GM13977 (cell line): ENCODE measurements around the gene EPYC.

Experiments
- DNase-seq: peaks from one replicate; pipeline ENCODE4 v3.0.0; 2012; ENCODE audit warnings: low spot score
- CTCF ChIP-seq: IDR thresholded peaks from 2 replicates; pipeline ENCODE4 v1.5.1; 2012; ENCODE audit warnings: mild to moderate bottlenecking, control low read depth; ENCODE audit not compliant: insufficient read depth; ENCODE audit errors: extremely low read depth, missing control alignments
- in situ Hi-C: fragments of 300-500 bp; cut with MboI; formaldehyde crosslinking; loops from one replicate; pipeline ENCODE4 v1.12.0; 2022; ENCODE audit warnings: low sequenced_read_pairs, low pct_unique_long_range_greater_than_20kb, mixed read lengths, inconsistent platforms; ENCODE audit not compliant: unreplicated experiment

The EPYC gene

GRCh38 chr12:90977224-90977623 lies 27.5 kb downstream of the EPYC start:
- DNase-seq = no peak
- TF ChIP-seq CTCF = no peak
- in situ Hi-C loops = loop anchor here (25.0 kb wide), 1 partner anchor 335 kb away; no protein-coding TSS in a partner anchor

GRCh38 chr12:90974286-90974685 lies 30.5 kb downstream of the EPYC start:
- no peak for DNase-seq
- in situ Hi-C loops = no loop called here

GRCh38 chr12:90972226-90972625 lies 32.5 kb downstream of the EPYC start:
- in situ Hi-C loops = no loop called here
- no peak for DNase-seq
- no peak for TF ChIP-seq CTCF

More at GRCh38 chr12:90974286-90974685, 30.5 kb downstream of the EPYC start:
- TF ChIP-seq CTCF = no peak

GRCh38 chr12:90970911-90971310 lies 33.9 kb downstream of the EPYC start:
- DNase-seq = no peak
- no peak for TF ChIP-seq CTCF
- in situ Hi-C loops = no loop called here

GRCh38 chr12:90970471-90970870 lies 34.3 kb downstream of the EPYC start:
- in situ Hi-C loops = no loop called here
- no peak for TF ChIP-seq CTCF
- no peak for DNase-seq

- TF ChIP-seq CTCF = no peak
- in situ Hi-C loops = no loop called here
- no peak for DNase-seq
Measured at GRCh38 chr12:90969851-90970250, 34.9 kb downstream of the EPYC start.

GRCh38 chr12:90969346-90969745 lies 35.4 kb downstream of the EPYC start:
- no peak for DNase-seq
- no peak for TF ChIP-seq CTCF
- in situ Hi-C loops = no loop called here
